Pancreas (tissue), 10 donors: ENCODE data around the gene IQGAP2. TPM values are rescaled to one million over a fixed set of nuclear protein-coding genes. Genes with fewer than 3 reads are reported as not detected.
"Not testable (repeated sequence)": the region's sequence is repeated elsewhere in the genome, so short reads cannot be mapped to it uniquely, and the experiment has no call there.

Source experiments
- ATAC-seq, 4 donors: fragments of 200-7000 bp; cut with Tn5 transposase; one replicate each; pipeline versions ENCODE4 v1.8.0 to v1.9.1; 2020; ENCODE audit warnings: mild to moderate bottlenecking in 4 of 4, moderate library complexity in 4 of 4
- DNase-seq, 6 donors: peaks; one replicate each; pipeline ENCODE4 v3.0.0-alpha.2; 2020
- FAIRE-seq: peaks from 2 replicates; lab custom pipeline; 2012; peaks lifted over from hg19 to GRCh38; lab: Jason Lieb, UNC
- H3K27ac ChIP-seq, 4 donors: fragments of 200-600 bp; sonication (generic); 1 replicate in 3 of 4; 2 replicates in 1 of 4; pipeline versions ENCODE4 v1.5.0 to v1.8.0; 2020
- H3K27me3 ChIP-seq, 4 donors: fragments of 200-600 bp; one replicate each; pipeline ENCODE4 v1.8.0; 2021
- H3K36me3 ChIP-seq, 3 donors: fragments of 200-600 bp; sonication (generic) in 1 of 3; one replicate each; pipeline versions ENCODE4 v1.5.0 to v1.8.0; 2020 to 2021
- H3K4me1 ChIP-seq, 3 donors: fragments of 200-600 bp; one replicate each; pipeline ENCODE4 v1.8.0; 2021
- H3K4me3 ChIP-seq, 4 donors: fragments of 200-600 bp; sonication (generic) in 2 of 4; one replicate each; pipeline versions ENCODE4 v1.5.0 to v1.8.0; 2020 to 2021
- H3K9me3 ChIP-seq, 4 donors: fragments of 200-600 bp; one replicate each; pipeline ENCODE4 v1.8.0; 2021
- CTCF ChIP-seq, 4 donors: fragments of 200-600 bp; sonication (generic) in 3 of 4; IDR thresholded peaks; one replicate each; pipeline versions ENCODE4 v1.5.0 to v1.8.0; 2021; ENCODE audit warnings: antibody characterized with exemption in 4 of 4
- WGBS, 2 donors: extraction: QIAGEN DNeasy Blood & Tissue Kit; methylation state at CpG; one replicate each; pipeline ENCODE4 v1.1.7; 2013; 5-methylcytosine and 5-hydroxymethylcytosine counted together
- intact Hi-C, 3 donors: fragments of 100-400 bp; cut with DNase I; formaldehyde crosslinking; loops; one replicate each; pipeline versions ENCODE4 v1.11.1 to v1.14.2; 2022
- polyA plus RNA-seq, 2 donors: library from polyadenylated mRNA; stranded (reverse); fragments of 200-250 nt; gene quantifications; one replicate each; pipeline ENCODE4 v1.2.3, GENCODE V29; 2013
- total RNA-seq, 6 donors: library from RNA; stranded (reverse); fragmentation: NEBNext Ultra II Directional in 4 of 6; extraction: Animal tissue kit (Norgen Biotek cat#: 25700) in 4 of 6; gene quantifications; one replicate each; pipeline versions ENCODE4 v1.2.1 to v1.2.4, GENCODE V29; 2021 to 2023
- donor health status: healthy with polysubstance abuse.
- donor health status: DM: no; HTN: no; CAD: no; lungs with moderate emphysema.
- donor health status: DM: no; HTN: no; CAD: no.
- donor health status: control.
- donor health status: control.
- donor health status: Bipolar disorder and iron deficiency.
- donor health status: DM: yes; HTN: yes; CAD: no.
- donor health status: DM: no; HTN: no; CAD: no.
- donor health status: DM: no; HTN: no; CAD: no.
- donor health status: DM: yes; HTN: yes; CAD: no.

Gene IQGAP2
- total and polyA plus RNA-seq, 8 donors = 14.4 to 54.0 (median 35.2) TPM

- Histone ChIP-seq H3K4me3 (no peak overlapping the region), H3K27ac (no peak overlapping the region)
Measured at GRCh38 chr5:76736679-76737556, 333.8 kb downstream of the IQGAP2 start.

DNA sequence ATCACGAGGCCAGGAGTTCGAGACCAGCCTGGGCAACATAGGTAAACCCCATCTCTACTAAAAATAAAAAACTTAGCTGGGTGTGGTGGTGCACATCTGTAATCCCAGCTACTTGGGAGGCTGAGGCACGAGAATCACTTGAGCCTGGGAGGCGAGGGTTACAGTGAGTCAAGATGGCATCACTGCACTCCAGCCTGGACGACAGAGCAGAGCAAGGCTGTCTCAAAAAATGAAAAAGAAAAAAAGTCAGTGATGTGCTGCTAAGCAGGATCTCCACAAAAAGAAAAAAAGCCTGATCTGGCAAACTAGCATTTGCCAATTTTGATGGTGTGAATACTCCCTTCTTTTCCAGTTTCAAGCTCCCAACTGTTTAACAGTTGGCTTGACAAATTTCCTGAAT, 334.8 kb downstream of the IQGAP2 start:
- Histone ChIP-seq H3K27ac (no peak overlapping the region), H3K27me3 (no peaks in the 10 kb centered on the region), H3K9me3 (no peaks in the 10 kb centered on the region), H3K4me1 (no peaks in the 10 kb centered on the region), H3K36me3 (no peaks in the 10 kb centered on the region), H3K4me3 (no peak overlapping the region)
- ATAC-seq (no peak), DNase-seq (no peak), FAIRE-seq (no peak)
- intact Hi-C loops = no loop called here
- no peak for TF ChIP-seq CTCF (IDR thresholded peaks at IDR 0.05)
- WGBS, 2 donors = 79 to 87% methylated on average over 5 of the region's 5 CpGs

More at GRCh38 chr5:76736679-76737556, 333.8 kb downstream of the IQGAP2 start:
- 81 to 88% methylated on average over 6 of the region's 6 CpGs for WGBS, 2 donors
- DNase-seq (no peak), FAIRE-seq (no peak), ATAC-seq (no peak)
- TF ChIP-seq CTCF (IDR thresholded peaks at IDR 0.05) = no peak
- Histone ChIP-seq H3K9me3 (no peaks in the 10 kb centered on the region), H3K36me3 (no peaks in the 10 kb centered on the region), H3K27me3 (no peaks in the 10 kb centered on the region), H3K4me1 (no peaks in the 10 kb centered on the region)
- intact Hi-C loops = no loop called here

DNA sequence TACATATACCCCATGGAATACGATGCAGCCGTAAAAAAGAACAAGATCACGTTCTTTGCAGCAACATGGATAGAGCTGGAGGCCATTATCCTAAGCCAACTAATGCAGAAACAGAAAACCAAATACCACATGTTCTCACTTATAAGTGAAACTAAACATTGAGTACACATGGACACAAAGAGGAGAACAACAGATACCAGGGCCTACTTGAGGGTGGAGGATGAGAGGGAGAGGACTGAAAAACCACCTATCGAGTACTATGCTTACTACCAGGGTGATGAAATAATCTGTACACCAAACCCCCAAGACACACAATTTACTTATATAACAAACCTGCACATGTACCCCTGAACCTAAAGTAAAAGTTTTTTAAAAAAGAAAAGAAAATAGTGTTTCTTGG, 338.4 kb downstream of the IQGAP2 start:
- H3K27ac ChIP-seq, DNase-seq, H3K27me3 ChIP-seq, ATAC-seq, H3K36me3 ChIP-seq, H3K4me3 ChIP-seq, intact Hi-C loops, H3K9me3 ChIP-seq, FAIRE-seq, H3K4me1 ChIP-seq: not testable (repeated sequence)
- 89 to 96% methylated on average over 4 of the region's 4 CpGs for WGBS, 2 donors

DNA sequence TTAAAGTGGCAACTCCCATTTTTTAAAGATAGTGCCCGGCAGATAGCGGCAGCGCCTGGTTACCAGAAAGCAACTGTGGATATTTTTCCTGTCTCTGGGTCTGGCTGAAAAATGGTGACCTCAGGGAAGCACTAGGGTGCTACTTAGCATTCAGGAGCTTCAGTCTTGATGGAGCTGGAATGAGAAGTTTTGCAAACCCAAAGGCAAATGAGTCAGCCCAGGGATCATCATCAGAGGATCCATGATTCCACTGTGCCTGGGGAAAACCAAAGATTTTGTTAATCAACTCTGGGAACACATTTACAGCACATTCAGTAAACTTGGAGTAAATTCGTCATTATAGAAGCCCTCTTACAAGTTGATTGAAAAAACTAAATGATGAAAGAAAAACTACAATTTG, 339.5 kb downstream of the IQGAP2 start:
- Histone ChIP-seq H3K9me3 (no peaks in the 10 kb centered on the region), H3K4me3 (no peak overlapping the region), H3K27me3 (no peaks in the 10 kb centered on the region), H3K27ac (no peak overlapping the region), H3K36me3 (no peaks in the 10 kb centered on the region), H3K4me1 (no peaks in the 10 kb centered on the region)
- no peak for ATAC-seq
- WGBS, 2 donors = 76 to 78% methylated on average over 4 of the region's 4 CpGs
- no peak for DNase-seq
- intact Hi-C loops = no loop called here
- no peak for FAIRE-seq
- TF ChIP-seq CTCF (IDR thresholded peaks at IDR 0.05) = no peak

DNA sequence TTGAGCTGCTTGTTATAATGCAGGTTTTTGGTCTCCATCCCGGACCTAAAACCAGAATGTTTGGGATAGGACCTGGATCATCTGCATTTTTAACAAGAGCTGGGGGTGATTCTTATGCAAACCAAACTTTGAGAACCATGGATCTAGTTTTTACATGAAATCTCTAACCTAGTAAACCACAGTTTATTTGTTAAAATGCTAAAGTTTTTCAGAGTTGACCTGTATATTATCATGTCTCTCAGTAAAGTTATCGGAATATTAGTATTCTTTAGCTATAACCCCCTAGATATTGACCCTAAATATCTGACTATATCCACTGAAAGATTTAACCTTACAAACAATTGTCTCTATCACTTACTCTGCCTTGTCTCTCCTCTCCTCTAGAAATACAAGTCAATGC, 341.5 kb downstream of the IQGAP2 start:
- Histone ChIP-seq H3K36me3 (no peaks in the 10 kb centered on the region), H3K27me3 (no peaks in the 10 kb centered on the region), H3K27ac (no peak overlapping the region), H3K9me3 (no peaks in the 10 kb centered on the region), H3K4me1 (no peaks in the 10 kb centered on the region), H3K4me3 (no peak overlapping the region)
- no peak for TF ChIP-seq CTCF (IDR thresholded peaks at IDR 0.05)
- ATAC-seq (no peak), DNase-seq (no peak), FAIRE-seq (no peak)
- intact Hi-C loops = no loop called here
- WGBS, 2 donors = 37 to 52% methylated on average over 2 of the region's 2 CpGs
